Mammary epithelial cell (primary cell): Measurements from ENCODE around the gene CHMP1A.
"Not testable (repeated sequence)": the region's sequence is repeated elsewhere in the genome, so short reads cannot be mapped to it uniquely, and the experiment has no call there.

Experiments used
- EZH2 ChIP-seq: IDR thresholded peaks from 2 replicates; pipeline ENCODE4 v1.6.1; 2012; ENCODE audit warnings: low read length, inconsistent platforms, borderline replicate concordance
- TF ChIP-seq, protein P1 (sequence below), 2 donors: IDR thresholded peaks in 1 of 2; conservative IDR thresholded peaks in 1 of 2; 2 replicates each; pipeline ENCODE4 v1.5.1; 2011 to 2012; ENCODE audit warnings: inconsistent platforms in 2 of 2, low read length in 2 of 2, mild to moderate bottlenecking in 2 of 2, control low read depth in 1 of 2, low read depth in 1 of 2; ENCODE audit not compliant: insufficient read depth in 1 of 2; ENCODE audit errors: extremely low read depth in 1 of 2

DNA sequence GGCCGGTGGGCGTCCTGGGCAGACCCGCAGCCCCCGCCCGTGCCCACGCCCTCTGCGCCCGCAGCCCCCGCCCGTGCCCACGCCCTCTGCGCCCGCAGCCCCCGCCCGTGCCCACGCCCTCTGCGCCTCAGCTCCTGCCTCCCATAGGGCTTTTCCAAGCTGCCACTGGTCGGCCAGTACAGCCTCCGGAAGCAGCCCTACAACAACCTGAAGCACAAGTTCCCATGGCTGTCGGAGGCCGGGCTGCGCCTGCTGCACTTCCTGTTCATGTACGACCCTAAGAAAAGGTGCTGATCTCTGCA lies 37.2 kb upstream of the CHMP1A start:
- TF ChIP-seq EZH2: not testable (repeated sequence)
- TF ChIP-seq, protein P1, sequence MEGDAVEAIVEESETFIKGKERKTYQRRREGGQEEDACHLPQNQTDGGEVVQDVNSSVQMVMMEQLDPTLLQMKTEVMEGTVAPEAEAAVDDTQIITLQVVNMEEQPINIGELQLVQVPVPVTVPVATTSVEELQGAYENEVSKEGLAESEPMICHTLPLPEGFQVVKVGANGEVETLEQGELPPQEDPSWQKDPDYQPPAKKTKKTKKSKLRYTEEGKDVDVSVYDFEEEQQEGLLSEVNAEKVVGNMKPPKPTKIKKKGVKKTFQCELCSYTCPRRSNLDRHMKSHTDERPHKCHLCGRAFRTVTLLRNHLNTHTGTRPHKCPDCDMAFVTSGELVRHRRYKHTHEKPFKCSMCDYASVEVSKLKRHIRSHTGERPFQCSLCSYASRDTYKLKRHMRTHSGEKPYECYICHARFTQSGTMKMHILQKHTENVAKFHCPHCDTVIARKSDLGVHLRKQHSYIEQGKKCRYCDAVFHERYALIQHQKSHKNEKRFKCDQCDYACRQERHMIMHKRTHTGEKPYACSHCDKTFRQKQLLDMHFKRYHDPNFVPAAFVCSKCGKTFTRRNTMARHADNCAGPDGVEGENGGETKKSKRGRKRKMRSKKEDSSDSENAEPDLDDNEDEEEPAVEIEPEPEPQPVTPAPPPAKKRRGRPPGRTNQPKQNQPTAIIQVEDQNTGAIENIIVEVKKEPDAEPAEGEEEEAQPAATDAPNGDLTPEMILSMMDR (conservative IDR thresholded peaks at IDR 0.05 in 1 of 2, IDR thresholded peaks at IDR 0.05 in 1 of 2; ENCODE audit: extremely low read depth in 1 of 2, insufficient read depth in 1 of 2, low read depth in 1 of 2, low read length in 2 of 2): not testable (repeated sequence)
